ENCODE data around the gene ROBO4. TPM values are rescaled to one million over a fixed set of nuclear protein-coding genes. Genes with fewer than 3 reads are reported as not detected.

The ROBO4 gene
- total and polyA plus RNA-seq, 4 donors = 6.5 to 23.6 (median 18.5) TPM

- 10% methylated on average over 77 of the region's 82 CpGs for WGBS (ENCODE audit: insufficient coverage)
- peak overlapping the region; percentile 28 for H3K4me3 ChIP-seq (ENCODE audit: low read depth, low read length)
- H3K36me3 ChIP-seq (ENCODE audit: control insufficient read depth, insufficient read depth, low read length) = peaks cover 20% of the 10 kb centered on the region
- peaks cover 38% of the 10 kb centered on the region for H3K4me1 ChIP-seq (ENCODE audit: control insufficient read depth, insufficient read depth, low read length)
- no peaks in the 10 kb centered on the region for H3K27me3 ChIP-seq (ENCODE audit: control insufficient read depth, insufficient read depth, low read length)
- peak in 3 of 6 donors; percentile 72 to 96 (median 93) for DNase-seq (ENCODE audit: low read depth in 4 of 6, low spot score in 6 of 6)
- no peaks in the 10 kb centered on the region for H3K9me3 ChIP-seq (ENCODE audit: control insufficient read depth, insufficient read depth, low read length)
- H3K27ac ChIP-seq (ENCODE audit: low read depth, low read length) = peak overlapping the region; percentile 49
These were observed 23.4 kb upstream of the ROBO4 start for GRCh38 chr11:124920870-124921609.

GRCh38 chr11:124920356-124920755 lies 22.7 kb upstream of the ROBO4 start:
- peaks cover 38% of the 10 kb centered on the region for H3K4me1 ChIP-seq (ENCODE audit: control insufficient read depth, insufficient read depth, low read length)
- no peak for DNase-seq (ENCODE audit: low read depth in 4 of 6, low spot score in 6 of 6)
- H3K36me3 ChIP-seq (ENCODE audit: control insufficient read depth, insufficient read depth, low read length) = peaks cover 20% of the 10 kb centered on the region
- no peaks in the 10 kb centered on the region for H3K27me3 ChIP-seq (ENCODE audit: control insufficient read depth, insufficient read depth, low read length)
- no peak overlapping the region for H3K4me3 ChIP-seq (ENCODE audit: low read depth, low read length)
- no peaks in the 10 kb centered on the region for H3K9me3 ChIP-seq (ENCODE audit: control insufficient read depth, insufficient read depth, low read length)
- peak overlapping the region; percentile 49 for H3K27ac ChIP-seq (ENCODE audit: low read depth, low read length)
- 53% methylated on average over 3 of the region's 5 CpGs for WGBS (ENCODE audit: insufficient coverage)

GRCh38 chr11:124919898-124920297 lies 22.2 kb upstream of the ROBO4 start:
- no peaks in the 10 kb centered on the region for H3K27me3 ChIP-seq (ENCODE audit: control insufficient read depth, insufficient read depth, low read length)
- peak in 1 of 6 donors; percentile 51 for DNase-seq (ENCODE audit: low read depth in 4 of 6, low spot score in 6 of 6)
- H3K36me3 ChIP-seq (ENCODE audit: control insufficient read depth, insufficient read depth, low read length) = peaks cover 18% of the 10 kb centered on the region
- peak overlapping the region; percentile 49 for H3K27ac ChIP-seq (ENCODE audit: low read depth, low read length)
- no CpG with 5 or more reads among the region's 2 CpGs for WGBS (ENCODE audit: insufficient coverage)
- no peak overlapping the region for H3K4me3 ChIP-seq (ENCODE audit: low read depth, low read length)
- H3K9me3 ChIP-seq (ENCODE audit: control insufficient read depth, insufficient read depth, low read length) = no peaks in the 10 kb centered on the region
- H3K4me1 ChIP-seq (ENCODE audit: control insufficient read depth, insufficient read depth, low read length) = peaks cover 38% of the 10 kb centered on the region

- H3K27ac ChIP-seq (ENCODE audit: low read depth, low read length) = peak within 1 kb of the TSS; percentile 49
- 94% methylated on average over 3 of the region's 3 CpGs for WGBS (ENCODE audit: insufficient coverage)
These were observed 21.3 kb upstream of the ROBO4 start, which contains the start of gene HEPN1 for GRCh38 chr11:124918950-124919349. TSS of gene HEPN1 (plus strand) at chr11:124919250.

GRCh38 chr11:124917115-124917637 lies 19.5 kb upstream of the ROBO4 start:
- peaks cover 6% of the 10 kb centered on the region for H3K36me3 ChIP-seq (ENCODE audit: control insufficient read depth, insufficient read depth, low read length)
- H3K4me3 ChIP-seq (ENCODE audit: low read depth, low read length) = no peak overlapping the region
- H3K27ac ChIP-seq (ENCODE audit: low read depth, low read length) = peak overlapping the region; percentile 81
- peak in 3 of 6 donors; percentile 63 to 96 (median 82) for DNase-seq (ENCODE audit: low read depth in 4 of 6, low spot score in 6 of 6)
- H3K4me1 ChIP-seq (ENCODE audit: control insufficient read depth, insufficient read depth, low read length) = peaks cover 38% of the 10 kb centered on the region
- H3K27me3 ChIP-seq (ENCODE audit: control insufficient read depth, insufficient read depth, low read length) = no peaks in the 10 kb centered on the region
- 33% methylated on average over 4 of the region's 6 CpGs for WGBS (ENCODE audit: insufficient coverage)
- peaks cover under 1% of the 10 kb centered on the region for H3K9me3 ChIP-seq (ENCODE audit: control insufficient read depth, insufficient read depth, low read length)

More at GRCh38 chr11:124918950-124919349, 21.3 kb upstream of the ROBO4 start, which contains the start of gene HEPN1:
- Histone ChIP-seq H3K36me3 (ENCODE audit: control insufficient read depth, insufficient read depth, low read length) (peaks cover 13% of the 10 kb centered on the region), H3K9me3 (ENCODE audit: control insufficient read depth, insufficient read depth, low read length) (no peaks in the 10 kb centered on the region), H3K27me3 (ENCODE audit: control insufficient read depth, insufficient read depth, low read length) (no peaks in the 10 kb centered on the region), H3K4me3 (ENCODE audit: low read depth, low read length) (no peak within 1 kb of the TSS), H3K4me1 (ENCODE audit: control insufficient read depth, insufficient read depth, low read length) (peaks cover 38% of the 10 kb centered on the region)
- DNase-seq (ENCODE audit: low read depth in 4 of 6, low spot score in 6 of 6) = no peak

GRCh38 chr11:124916370-124916710 lies 18.7 kb upstream of the ROBO4 start:
- peak overlapping the region; percentile 81 for H3K27ac ChIP-seq (ENCODE audit: low read depth, low read length)
- peaks cover 32% of the 10 kb centered on the region for H3K4me1 ChIP-seq (ENCODE audit: control insufficient read depth, insufficient read depth, low read length)
- H3K36me3 ChIP-seq (ENCODE audit: control insufficient read depth, insufficient read depth, low read length) = peaks cover 5% of the 10 kb centered on the region
- H3K4me3 ChIP-seq (ENCODE audit: low read depth, low read length) = no peak overlapping the region
- H3K9me3 ChIP-seq (ENCODE audit: control insufficient read depth, insufficient read depth, low read length) = peaks cover 5% of the 10 kb centered on the region
- no peak for DNase-seq (ENCODE audit: low read depth in 4 of 6, low spot score in 6 of 6)
- H3K27me3 ChIP-seq (ENCODE audit: control insufficient read depth, insufficient read depth, low read length) = no peaks in the 10 kb centered on the region

GRCh38 chr11:124915541-124916369 lies 18.1 kb upstream of the ROBO4 start:
- H3K27ac ChIP-seq (ENCODE audit: low read depth, low read length) = no peak overlapping the region
- H3K36me3 ChIP-seq (ENCODE audit: control insufficient read depth, insufficient read depth, low read length) = peaks cover under 1% of the 10 kb centered on the region
- H3K4me3 ChIP-seq (ENCODE audit: low read depth, low read length) = no peak overlapping the region
- H3K9me3 ChIP-seq (ENCODE audit: control insufficient read depth, insufficient read depth, low read length) = peaks cover 5% of the 10 kb centered on the region
- peaks cover 27% of the 10 kb centered on the region for H3K4me1 ChIP-seq (ENCODE audit: control insufficient read depth, insufficient read depth, low read length)
- H3K27me3 ChIP-seq (ENCODE audit: control insufficient read depth, insufficient read depth, low read length) = no peaks in the 10 kb centered on the region
- WGBS (ENCODE audit: insufficient coverage) = 100% methylated on average over 3 of the region's 3 CpGs
- DNase-seq (ENCODE audit: low read depth in 4 of 6, low spot score in 6 of 6) = no peak

- DNase-seq (ENCODE audit: low read depth in 4 of 6, low spot score in 6 of 6) = no peak
- no peaks in the 10 kb centered on the region for H3K27me3 ChIP-seq (ENCODE audit: control insufficient read depth, insufficient read depth, low read length)
- H3K4me3 ChIP-seq (ENCODE audit: low read depth, low read length) = no peak overlapping the region
- H3K9me3 ChIP-seq (ENCODE audit: control insufficient read depth, insufficient read depth, low read length) = no peaks in the 10 kb centered on the region
- no CpG with 5 or more reads among the region's 1 CpG for WGBS (ENCODE audit: insufficient coverage)
- peaks cover 22% of the 10 kb centered on the region for H3K4me1 ChIP-seq (ENCODE audit: control insufficient read depth, insufficient read depth, low read length)
- no peaks in the 10 kb centered on the region for H3K36me3 ChIP-seq (ENCODE audit: control insufficient read depth, insufficient read depth, low read length)
- H3K27ac ChIP-seq (ENCODE audit: low read depth, low read length) = no peak overlapping the region
These were observed 5.0 kb upstream of the ROBO4 start for GRCh38 chr11:124902616-124903015.

GRCh38 chr11:124900464-124900863 lies 2.8 kb upstream of the ROBO4 start:
- Histone ChIP-seq H3K27ac (ENCODE audit: low read depth, low read length) (no peak overlapping the region), H3K9me3 (ENCODE audit: control insufficient read depth, insufficient read depth, low read length) (no peaks in the 10 kb centered on the region), H3K4me1 (ENCODE audit: control insufficient read depth, insufficient read depth, low read length) (peaks cover 35% of the 10 kb centered on the region), H3K36me3 (ENCODE audit: control insufficient read depth, insufficient read depth, low read length) (no peaks in the 10 kb centered on the region), H3K4me3 (ENCODE audit: low read depth, low read length) (no peak overlapping the region), H3K27me3 (ENCODE audit: control insufficient read depth, insufficient read depth, low read length) (no peaks in the 10 kb centered on the region)
- WGBS (ENCODE audit: insufficient coverage) = 94% methylated on average over 3 of the region's 5 CpGs
- DNase-seq (ENCODE audit: low read depth in 4 of 6, low spot score in 6 of 6) = no peak

Data from spinal cord (tissue), 10 donors.